Measurements from ENCODE around the gene NOD1.
"Not testable (repeated sequence)": the region's sequence is repeated elsewhere in the genome, so short reads cannot be mapped to it uniquely, and the experiment has no call there.

DNA sequence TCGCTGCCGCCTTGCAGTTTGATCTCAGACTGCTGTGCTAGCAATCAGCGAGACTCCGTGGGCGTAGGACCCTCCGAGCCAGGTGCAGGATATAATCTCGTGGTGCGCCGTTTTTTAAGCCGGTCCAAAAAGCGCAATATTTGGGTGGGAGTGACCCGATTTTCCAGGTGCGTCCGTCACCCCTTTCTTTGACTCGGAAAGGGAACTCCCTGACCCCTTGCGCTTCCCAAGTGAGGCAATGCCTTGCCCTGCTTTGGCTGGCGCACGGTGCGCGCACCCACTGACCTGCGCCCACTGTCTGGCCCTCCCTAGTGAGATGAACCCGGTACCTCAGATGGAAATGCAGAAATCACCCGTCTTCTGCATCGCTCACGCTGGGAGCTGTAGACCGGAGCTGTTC, 58.5 kb downstream of the NOD1 start:
- not testable (repeated sequence) for TF ChIP-seq POLR2AphosphoS5 (IDR thresholded peaks at IDR 0.05; ENCODE audit: borderline replicate concordance, low read depth, low read length); EZH2 (IDR thresholded peaks at IDR 0.05)

Measured in SK-N-MC (cell line).